Measurements from ENCODE around the gene TTC19. TPM values are rescaled to one million over a fixed set of nuclear protein-coding genes. Genes with fewer than 3 reads are reported as not detected.

The TTC19 gene
- total RNA-seq, 6 experiments from 2014 or later, result 10.4 to 15.4 (median 12.4) TPM

Other genes with a start within 250 kb of the TTC19 start
- 1 to 10 TPM in 3 of 6 experiments, under 1 TPM in 3; 0.91 to 1.2 (median 1.0) TPM for gene ADORA2B, start 54.7 kb upstream of the TTC19 start, total RNA-seq (2021; fragmentation: NEBNext Ultra II Directional; extraction: Animal tissue kit (Norgen Biotek cat#: 25700))
- gene ZSWIM7, start 120 bp upstream of the TTC19 start, total RNA-seq (2021; fragmentation: NEBNext Ultra II Directional; extraction: Animal tissue kit (Norgen Biotek cat#: 25700)), result 10 to 100 TPM; 11.4 to 17.7 (median 15.5) TPM
- 100 to 1,000 TPM; 103 to 115 (median 111) TPM for gene NCOR1, start 215.7 kb downstream of the TTC19 start, total RNA-seq (2021; fragmentation: NEBNext Ultra II Directional; extraction: Animal tissue kit (Norgen Biotek cat#: 25700))
- gene PIGL, start 217.4 kb downstream of the TTC19 start, total RNA-seq (2021; fragmentation: NEBNext Ultra II Directional; extraction: Animal tissue kit (Norgen Biotek cat#: 25700)), result 10 to 100 TPM; 12.0 to 15.5 (median 14.9) TPM